ENCODE data around the gene PNRC2.

GRCh38 chr1:24004132-24004531 lies 44.5 kb downstream of the PNRC2 start:
- TF ChIP-seq CTCF (IDR thresholded peaks at IDR 0.05): no peak
- TF ChIP-seq POLR2A (IDR thresholded peaks at IDR 0.05): no peak
